ENCODE results near the gene RABEPK. TPM values are rescaled to one million over a fixed set of nuclear protein-coding genes. Genes with fewer than 3 reads are reported as not detected.

RABEPK gene
- total and polyA plus RNA-seq, 10 of the 15 experiments (the other 5 are each of a cell fraction or from before 2014, with no cell fraction given): 26.9 to 59.8 (median 39.4) TPM

- peak; percentile 49 to 57; a peak in 3 of 4 replicates for TF ChIP-seq IKZF2 (IDR thresholded peaks at IDR 0.05)
- TF ChIP-seq BHLHE40 (IDR thresholded peaks at IDR 0.05; ENCODE audit: borderline replicate concordance in 1 of 2, low read depth in 2 of 2, low read length in 1 of 2): peak in 1 of 2 experiments; percentile 82; a peak in 2 of 4 replicates
- peak; percentile 71 for TF ChIP-seq NR2C1 (IDR thresholded peaks at IDR 0.05)
- TF ChIP-seq, protein P1, sequence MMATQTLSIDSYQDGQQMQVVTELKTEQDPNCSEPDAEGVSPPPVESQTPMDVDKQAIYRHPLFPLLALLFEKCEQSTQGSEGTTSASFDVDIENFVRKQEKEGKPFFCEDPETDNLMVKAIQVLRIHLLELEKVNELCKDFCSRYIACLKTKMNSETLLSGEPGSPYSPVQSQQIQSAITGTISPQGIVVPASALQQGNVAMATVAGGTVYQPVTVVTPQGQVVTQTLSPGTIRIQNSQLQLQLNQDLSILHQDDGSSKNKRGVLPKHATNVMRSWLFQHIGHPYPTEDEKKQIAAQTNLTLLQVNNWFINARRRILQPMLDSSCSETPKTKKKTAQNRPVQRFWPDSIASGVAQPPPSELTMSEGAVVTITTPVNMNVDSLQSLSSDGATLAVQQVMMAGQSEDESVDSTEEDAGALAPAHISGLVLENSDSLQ (IDR thresholded peaks at IDR 0.05): peak; percentile 73
- peak; percentile 79; the same call in 1 of the 2 replicates for TF ChIP-seq SIN3A (IDR thresholded peaks at IDR 0.05; ENCODE audit: low read depth, low read length)
- no peak for TF ChIP-seq BACH1 (IDR thresholded peaks at IDR 0.05; ENCODE audit: borderline replicate concordance)
- TF ChIP-seq MEF2B (IDR thresholded peaks at IDR 0.05; ENCODE audit: partially characterized antibody, poor library complexity, severe bottlenecking): peak; percentile 82
- TF ChIP-seq, protein P2, sequence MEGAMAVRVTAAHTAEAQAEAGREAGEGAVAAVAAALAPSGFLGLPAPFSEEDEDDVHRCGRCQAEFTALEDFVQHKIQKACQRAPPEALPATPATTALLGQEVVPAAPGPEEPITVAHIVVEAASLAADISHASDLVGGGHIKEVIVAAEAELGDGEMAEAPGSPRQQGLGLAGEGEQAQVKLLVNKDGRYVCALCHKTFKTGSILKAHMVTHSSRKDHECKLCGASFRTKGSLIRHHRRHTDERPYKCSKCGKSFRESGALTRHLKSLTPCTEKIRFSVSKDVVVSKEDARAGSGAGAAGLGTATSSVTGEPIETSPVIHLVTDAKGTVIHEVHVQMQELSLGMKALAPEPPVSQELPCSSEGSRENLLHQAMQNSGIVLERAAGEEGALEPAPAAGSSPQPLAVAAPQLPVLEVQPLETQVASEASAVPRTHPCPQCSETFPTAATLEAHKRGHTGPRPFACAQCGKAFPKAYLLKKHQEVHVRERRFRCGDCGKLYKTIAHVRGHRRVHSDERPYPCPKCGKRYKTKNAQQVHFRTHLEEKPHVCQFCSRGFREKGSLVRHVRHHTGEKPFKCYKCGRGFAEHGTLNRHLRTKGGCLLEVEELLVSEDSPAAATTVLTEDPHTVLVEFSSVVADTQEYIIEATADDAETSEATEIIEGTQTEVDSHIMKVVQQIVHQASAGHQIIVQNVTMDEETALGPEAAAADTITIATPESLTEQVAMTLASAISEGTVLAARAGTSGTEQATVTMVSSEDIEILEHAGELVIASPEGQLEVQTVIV (IDR thresholded peaks at IDR 0.05; ENCODE audit: borderline replicate concordance, partially characterized antibody): peak; percentile 39
- TF ChIP-seq POLR2AphosphoS5 (IDR thresholded peaks at IDR 0.05; ENCODE audit: low read length): peak; percentile 61
- TF ChIP-seq JUND (IDR thresholded peaks at IDR 0.05; ENCODE audit: low read depth, low read length): peak; percentile 44; the same call in 1 of the 2 replicates
These were observed 10.7 kb upstream of the RABEPK start, which contains the start of gene PPP6C (continued) for GRCh38 chr9:125189361-125190289.
